HepG2 (cell line): ENCODE measurements around the gene POFUT2. TPM values are rescaled to one million over a fixed set of nuclear protein-coding genes. Genes with fewer than 3 reads are reported as not detected.

Source experiments
- DNMT1 ChIP-seq: sonication (generic); formaldehyde crosslinking; IDR thresholded peaks from 2 replicates; pipeline ENCODE4 v1.5.1; 2020; ENCODE audit warnings: mild to moderate bottlenecking, missing genetic modification reagents
- HOXA5 ChIP-seq: sonication (generic); formaldehyde crosslinking; IDR thresholded peaks from 2 replicates; pipeline ENCODE4 v1.4.0; 2020; ENCODE audit warnings: missing genetic modification reagents
- KIAA2018 ChIP-seq: sonication (generic); formaldehyde crosslinking; IDR thresholded peaks from 2 replicates; pipeline ENCODE4 v1.5.0; 2020; ENCODE audit warnings: mild to moderate bottlenecking, missing genetic modification reagents, borderline replicate concordance
- NFE2 ChIP-seq: sonication (generic); formaldehyde crosslinking; IDR thresholded peaks from 2 replicates; pipeline ENCODE4 v1.4.0; 2020; ENCODE audit warnings: missing genetic modification reagents
- PATZ1 ChIP-seq: sonication (generic); formaldehyde crosslinking; IDR thresholded peaks from 2 replicates; pipeline ENCODE4 v1.4.0; 2020; ENCODE audit warnings: missing genetic modification reagents
- PHF21A ChIP-seq: sonication (generic); formaldehyde crosslinking; IDR thresholded peaks from 2 replicates; pipeline ENCODE4 v1.5.0; 2020; ENCODE audit warnings: mild to moderate bottlenecking, missing genetic modification reagents
- PLRG1 ChIP-seq: fragments of 450-650 bp; conservative IDR thresholded peaks from 2 replicates; pipeline ENCODE4 v1.6.1; 2016
- POLR2A ChIP-seq, 2 experiments: IDR thresholded peaks; 2 replicates each; pipeline ENCODE4 v1.6.1; 2011; ENCODE audit warnings: low read depth in 2 of 2, low read length in 2 of 2, mild to moderate bottlenecking in 1 of 2, moderate library complexity in 1 of 2; ENCODE audit not compliant: insufficient read depth in 1 of 2
- POLR2AphosphoS2 ChIP-seq: IDR thresholded peaks from 2 replicates; pipeline ENCODE4 v1.6.1; 2011; ENCODE audit warnings: low read depth, low read length, improper control_type of control experiment
- REPIN1 ChIP-seq: sonication (generic); formaldehyde crosslinking; IDR thresholded peaks from 2 replicates; pipeline ENCODE4 v1.8.0; 2022; ENCODE audit warnings: missing genetic modification reagents, low read depth, mild to moderate bottlenecking, borderline replicate concordance
- SOX6 ChIP-seq, 2 experiments: fragments of 450-650 bp in 1 of 2; sonication (generic) in 1 of 2; formaldehyde crosslinking in 1 of 2; IDR thresholded peaks; 2 replicates each; pipeline versions ENCODE4 v1.4.0 to v1.6.1; 2017 to 2020; ENCODE audit warnings: antibody characterized with exemption in 1 of 2, mild to moderate bottlenecking in 1 of 2, missing genetic modification reagents in 1 of 2
- THRA ChIP-seq: sonication (generic); formaldehyde crosslinking; IDR thresholded peaks from 2 replicates; pipeline ENCODE4 v1.4.0; 2020; ENCODE audit warnings: missing genetic modification reagents, borderline replicate concordance
- TMF1 ChIP-seq: sonication (generic); formaldehyde crosslinking; IDR thresholded peaks from 2 replicates; pipeline ENCODE4 v1.8.1; 2022; ENCODE audit warnings: low read depth, missing genetic modification reagents
- ZNF160 ChIP-seq: sonication (generic); formaldehyde crosslinking; IDR thresholded peaks from 2 replicates; pipeline ENCODE4 v1.8.0; 2022; ENCODE audit warnings: mild to moderate bottlenecking, inconsistent platforms, missing genetic modification reagents
- ZNF629 ChIP-seq: sonication (generic); formaldehyde crosslinking; conservative IDR thresholded peaks from 2 replicates; pipeline ENCODE4 v1.5.0; 2020; ENCODE audit warnings: missing genetic modification reagents
- ZNF782 ChIP-seq: sonication (generic); formaldehyde crosslinking; IDR thresholded peaks from 2 replicates; pipeline ENCODE4 v1.4.0; 2020; ENCODE audit warnings: missing genetic modification reagents, mild to moderate bottlenecking, borderline replicate concordance
- polyA plus RNA-seq, 8 experiments: library from polyadenylated mRNA; depleted of rRNA in 3 of 8; stranded (reverse) in 7 of 8; unstranded in 1 of 8; fragments of >200 nt; fragmentation: Illumina TruSeq in 4 of 8; extraction: Trizol in 4 of 8; gene quantifications; 2 replicates each; pipeline versions ENCODE4 v1.2.1 to v1.2.3, GENCODE V29; 2011 to 2016; ENCODE audit warnings: low read depth in 4 of 8, missing spikeins in 1 of 8, mixed read lengths in 1 of 8; ENCODE audit not compliant: insufficient read depth in 1 of 8
- total RNA-seq, 5 experiments: library from RNA; depleted of rRNA; stranded (reverse); fragments of >200 nt; fragmentation: Illumina TruSeq; extraction: Trizol; gene quantifications; 2 replicates each; pipeline ENCODE4 v1.2.3, GENCODE V29; 2016; ENCODE audit warnings: low read depth in 1 of 5
- TF ChIP-seq, protein P1 (sequence below): IDR thresholded peaks from 2 replicates; pipeline ENCODE4 v1.6.1; 2016

POFUT2 gene
- total and polyA plus RNA-seq, 2 of the 13 experiments (the other 11 are each of a cell fraction or from before 2014, with no cell fraction given), result 22.8 to 24.0 TPM

DNA sequence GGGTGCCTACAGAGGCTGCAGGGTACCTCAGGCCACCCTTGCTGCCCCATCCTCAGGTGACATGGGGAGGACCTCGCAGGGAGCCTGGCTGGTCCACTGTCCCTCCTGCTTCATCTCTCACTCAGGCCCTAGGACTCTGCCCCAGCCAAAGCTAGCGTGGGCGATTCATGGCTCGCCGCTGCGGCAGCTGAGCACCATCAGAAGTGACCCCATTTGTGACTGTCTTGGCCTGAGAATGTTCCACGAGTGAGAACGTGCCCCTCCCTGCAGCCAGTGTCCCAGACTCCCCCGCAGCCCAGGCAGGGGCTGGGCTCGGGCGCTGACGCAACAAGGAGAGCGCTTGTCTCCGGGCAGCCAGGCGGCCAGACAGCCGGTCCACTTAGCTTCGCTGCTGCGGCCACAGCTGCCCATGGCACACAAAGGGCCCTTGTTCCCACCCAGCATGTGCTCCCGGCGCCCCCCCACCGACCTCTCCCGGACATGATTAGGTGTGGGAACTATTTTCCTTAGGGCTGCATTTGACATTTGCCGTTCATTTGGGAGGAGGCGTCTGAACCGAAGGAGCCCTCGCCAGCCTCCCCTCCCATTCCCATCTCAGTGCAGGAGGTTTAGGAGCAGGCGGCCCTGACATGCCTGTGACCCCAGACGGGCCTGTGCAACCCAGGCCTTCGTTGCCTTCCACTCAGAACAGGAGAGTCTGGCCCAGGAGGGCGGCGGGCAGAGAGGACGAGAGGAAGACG lies 19.3 kb upstream of the POFUT2 start (continued):
- TF ChIP-seq KIAA2018 (no peak), PATZ1 (peak; percentile 93), THRA (CRISPR knock-in tag) (peak; percentile 70; the same call in 1 of the 2 replicates), HOXA5 (CRISPR knock-in tag) (0 out of 2 replicates have a peak, but pooled peaks have one; percentile 54), NFE2 (CRISPR knock-in tag) (no peak), DNMT1 (CRISPR knock-in tag) (peak; percentile 29; the same call in 1 of the 2 replicates), POLR2AphosphoS2 (no peak), REPIN1 (peak; percentile 63; the same call in 1 of the 2 replicates), ZNF782 (CRISPR knock-in tag) (peak; percentile 80; the same call in 1 of the 2 replicates), PHF21A (CRISPR knock-in tag) (peak; percentile 87), ZNF629 (peak; percentile 16; the same call in 1 of the 2 replicates), PLRG1 (no peak), POLR2A (IDR thresholded peaks at IDR 0.05; ENCODE audit: insufficient read depth in 1 of 2, low read depth in 2 of 2, low read length in 2 of 2) (peak in 1 of 2 experiments; percentile 25; a peak in 1 of 4 replicates), ZNF160 (CRISPR knock-in tag) (no peak; the same call in 1 of the 2 replicates), TMF1 (CRISPR knock-in tag) (peak; percentile 61; the same call in 1 of the 2 replicates), SOX6 (IDR thresholded peaks at IDR 0.05) (no peak), SOX6 (CRISPR knock-in tag; IDR thresholded peaks at IDR 0.05) (peak; percentile 82)
- TF ChIP-seq, protein P1, sequence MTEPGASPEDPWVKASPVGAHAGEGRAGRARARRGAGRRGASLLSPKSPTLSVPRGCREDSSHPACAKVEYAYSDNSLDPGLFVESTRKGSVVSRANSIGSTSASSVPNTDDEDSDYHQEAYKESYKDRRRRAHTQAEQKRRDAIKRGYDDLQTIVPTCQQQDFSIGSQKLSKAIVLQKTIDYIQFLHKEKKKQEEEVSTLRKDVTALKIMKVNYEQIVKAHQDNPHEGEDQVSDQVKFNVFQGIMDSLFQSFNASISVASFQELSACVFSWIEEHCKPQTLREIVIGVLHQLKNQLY (CRISPR knock-in tag), result 0 out of 2 replicates have a peak, but pooled peaks have one; percentile 28
